ENCODE results near the gene ZNF829.

The ZNF829 gene

DNA sequence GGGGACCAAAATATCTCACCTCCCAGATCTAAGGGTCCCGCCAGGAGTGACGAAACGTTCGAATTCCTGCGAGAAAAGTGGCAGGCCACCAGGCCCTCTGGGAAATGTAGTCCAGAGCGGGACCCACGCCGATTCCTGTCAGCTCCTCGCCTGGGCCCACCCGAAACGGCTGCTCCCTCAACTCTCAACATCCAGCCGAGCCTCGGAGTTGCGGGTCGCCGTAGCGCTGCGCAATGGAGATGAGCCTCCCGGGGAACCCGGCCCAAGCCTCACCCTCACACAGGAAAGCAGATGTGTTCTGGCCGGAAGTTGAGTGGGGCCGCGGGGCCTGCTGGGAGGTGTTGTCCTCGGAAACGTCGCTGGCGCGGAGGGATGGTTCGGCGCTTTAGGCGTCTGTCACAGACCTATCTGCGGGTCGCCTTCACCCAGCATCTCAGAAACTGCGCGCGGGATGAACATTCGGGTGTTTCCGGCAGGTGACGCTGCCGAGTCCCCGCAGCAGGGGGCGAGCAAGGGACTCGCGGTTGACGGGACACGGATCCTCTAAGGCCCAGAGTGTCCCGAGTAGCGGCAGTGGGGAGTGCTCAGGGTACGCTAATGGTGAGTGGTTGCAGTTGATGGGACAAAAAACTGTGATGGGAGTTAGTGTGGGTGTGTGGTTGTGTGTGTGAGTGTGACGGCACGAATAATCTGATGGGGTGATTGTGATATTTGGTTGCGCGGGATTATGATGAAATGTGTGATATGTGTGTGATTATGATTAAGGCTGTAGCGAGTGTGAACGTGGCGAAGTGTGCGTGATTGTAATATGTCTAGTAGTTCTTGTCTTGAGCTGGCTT lies at the start of gene ZNF829, which contains the start of gene ZNF568:
TSS of gene ZNF829 (minus strand) at position 300 of the 839 bp plus-strand sequence. CDS start 1,124 bp downstream, outside the sequence.
TSS of gene ZNF568 (plus strand) at position 341 of the 839 bp plus-strand sequence. CDS start 6,439 bp downstream, outside the sequence.
- DNase-seq = no peak

GRCh38 chr19:36963280-36963679 lies 47.2 kb upstream of the ZNF829 start:
- DNase-seq = no peak

DNA sequence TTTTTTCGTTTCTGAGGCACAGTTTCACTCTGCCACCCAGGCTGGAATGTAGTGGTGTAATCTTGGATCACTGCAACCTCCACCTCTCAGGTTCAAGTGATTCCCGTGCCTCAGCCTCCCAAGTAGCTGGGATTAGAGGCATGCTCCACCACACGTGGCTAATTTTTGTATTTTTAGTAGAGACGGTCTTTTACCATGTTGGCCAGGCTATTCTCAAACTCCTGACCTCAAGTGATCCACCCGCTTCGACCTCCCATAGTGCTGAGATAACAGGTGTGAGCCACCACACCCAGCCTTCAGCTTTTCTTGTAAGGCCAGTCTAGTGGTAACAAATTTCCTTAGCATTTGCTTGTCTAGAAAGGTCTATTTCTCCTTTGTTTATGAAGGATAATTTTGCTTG lies 46.3 kb upstream of the ZNF829 start:
- no peak for DNase-seq

GRCh38 chr19:36950335-36951119 lies 34.4 kb upstream of the ZNF829 start:
- no peak for DNase-seq

- no peak for DNase-seq
These were observed 23.1 kb upstream of the ZNF829 start for GRCh38 chr19:36939153-36939552.

DNA sequence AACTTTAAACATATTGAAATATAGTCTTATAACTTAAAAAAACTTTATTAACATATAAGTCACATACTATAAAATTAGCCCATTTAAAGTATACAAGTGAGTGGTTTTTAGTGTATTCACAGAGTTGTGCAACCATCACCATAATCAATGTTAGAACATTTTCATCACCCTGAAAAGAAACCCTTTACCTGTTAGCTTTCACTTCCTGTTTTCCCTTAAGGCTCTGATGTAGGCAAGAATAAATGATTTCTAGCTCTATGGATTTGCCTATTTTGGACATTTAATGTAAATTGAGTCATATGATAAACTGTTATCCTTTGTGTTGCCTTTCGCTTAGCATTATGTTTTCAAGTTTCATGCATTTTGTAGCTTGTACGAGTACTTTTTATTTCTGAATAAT lies 15.6 kb upstream of the ZNF829 start:
- no peak for DNase-seq

GRCh38 chr19:36918090-36918489 lies 2.0 kb upstream of the ZNF829 start:
- DNase-seq = no peak

DNA sequence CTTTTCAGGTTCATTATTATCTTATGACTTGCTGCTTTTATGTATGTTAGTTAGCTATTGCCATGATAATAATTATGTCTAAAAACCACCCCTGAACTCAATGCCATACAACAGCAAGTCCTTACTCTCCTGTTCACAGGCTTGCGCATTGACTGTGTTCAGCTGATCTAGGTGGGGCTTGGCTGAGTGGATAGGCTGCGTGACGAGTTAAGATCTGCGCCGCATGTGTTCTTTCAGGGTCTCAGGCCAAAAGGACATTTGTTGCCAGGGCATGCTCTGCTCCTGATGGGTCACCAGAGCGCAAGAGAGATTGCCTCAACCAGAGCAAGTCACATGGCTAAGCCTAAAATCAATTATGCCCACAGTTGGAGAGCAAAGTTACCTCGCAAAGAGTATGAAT lies 900 bp upstream of the ZNF829 start:
- DNase-seq = no peak

DNA sequence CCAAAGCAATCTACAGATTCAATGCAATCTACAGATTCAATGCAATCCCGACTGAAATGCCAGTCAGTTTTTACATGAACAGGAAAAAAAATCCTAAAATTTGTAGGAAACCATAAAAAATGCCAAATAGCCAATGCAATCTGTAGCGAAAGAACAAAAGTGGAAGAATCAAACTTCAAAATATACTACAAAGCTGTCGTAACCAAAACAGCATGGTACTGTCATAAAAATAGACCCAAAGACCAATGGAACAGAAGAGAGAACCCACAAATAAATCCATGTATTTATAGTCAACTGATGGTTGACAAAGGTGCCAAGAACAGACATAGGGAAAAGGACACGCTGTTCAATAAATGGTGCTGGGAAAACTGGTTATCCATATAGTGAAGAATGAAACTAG lies 17.7 kb downstream of the ZNF829 start:
- DNase-seq = no peak

GRCh38 chr19:36894849-36895383 lies 21.2 kb downstream of the ZNF829 start:
- no peak for DNase-seq

DNA sequence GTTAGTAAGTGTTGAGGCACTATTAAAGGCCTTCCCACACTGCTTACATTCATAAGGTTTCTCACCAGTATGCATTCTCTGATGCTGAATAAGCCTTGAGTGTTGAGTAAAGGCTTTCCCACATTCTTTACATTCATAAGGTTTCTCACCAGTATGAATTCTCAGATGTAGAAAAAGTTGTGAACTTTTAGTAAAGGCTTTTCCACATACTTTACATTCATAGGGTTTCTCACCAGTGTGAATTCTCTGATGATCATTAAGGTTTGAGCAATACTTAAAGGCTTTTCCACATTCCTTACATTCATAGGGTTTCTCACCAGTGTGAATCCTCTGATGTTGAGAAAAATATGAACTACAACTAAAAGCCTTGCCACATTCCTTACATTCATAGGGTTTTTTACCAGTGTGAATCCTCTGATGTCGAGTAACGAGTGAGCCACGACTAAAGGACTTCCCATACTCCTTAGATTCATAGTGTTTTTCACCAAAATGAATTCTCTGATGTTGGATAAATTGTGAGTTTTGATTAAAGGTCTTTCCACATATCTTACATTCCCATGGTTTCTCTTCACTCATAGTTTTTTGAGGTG lies 24.2 kb downstream of the ZNF829 start:
- no peak for DNase-seq

DNA sequence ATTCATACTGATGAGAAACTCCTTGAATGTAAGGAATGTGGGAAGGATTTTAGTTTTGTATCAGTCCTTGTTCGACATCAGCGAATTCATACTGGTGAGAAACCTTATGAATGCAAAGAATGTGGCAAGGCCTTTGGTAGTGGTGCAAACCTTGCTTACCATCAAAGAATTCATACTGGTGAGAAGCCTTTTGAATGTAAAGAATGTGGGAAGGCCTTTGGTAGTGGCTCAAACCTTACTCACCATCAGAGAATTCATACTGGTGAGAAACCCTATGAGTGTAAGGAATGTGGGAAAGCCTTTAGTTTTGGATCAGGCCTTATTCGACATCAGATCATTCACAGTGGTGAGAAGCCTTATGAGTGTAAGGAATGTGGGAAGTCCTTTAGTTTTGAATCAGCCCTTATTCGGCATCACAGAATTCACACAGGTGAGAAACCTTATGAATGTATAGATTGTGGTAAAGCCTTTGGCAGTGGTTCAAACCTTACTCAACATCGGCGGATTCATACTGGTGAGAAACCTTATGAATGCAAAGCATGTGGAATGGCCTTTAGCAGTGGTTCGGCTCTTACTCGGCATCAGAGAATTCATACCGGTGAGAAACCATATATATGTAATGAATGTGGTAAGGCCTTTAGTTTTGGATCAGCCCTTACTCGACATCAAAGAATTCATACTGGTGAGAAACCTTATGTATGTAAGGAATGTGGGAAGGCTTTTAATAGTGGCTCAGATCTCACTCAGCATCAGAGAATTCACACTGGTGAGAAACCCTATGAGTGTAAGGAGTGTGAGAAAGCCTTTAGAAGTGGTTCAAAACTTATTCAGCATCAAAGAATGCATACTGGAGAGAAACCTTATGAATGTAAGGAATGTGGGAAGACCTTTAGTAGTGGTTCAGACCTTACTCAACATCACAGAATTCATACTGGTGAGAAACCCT lies 38.8 kb downstream of the ZNF829 start:
- DNase-seq = no peak

GRCh38 chr19:36851898-36852297 lies 64.2 kb downstream of the ZNF829 start:
- DNase-seq = no peak

DNA sequence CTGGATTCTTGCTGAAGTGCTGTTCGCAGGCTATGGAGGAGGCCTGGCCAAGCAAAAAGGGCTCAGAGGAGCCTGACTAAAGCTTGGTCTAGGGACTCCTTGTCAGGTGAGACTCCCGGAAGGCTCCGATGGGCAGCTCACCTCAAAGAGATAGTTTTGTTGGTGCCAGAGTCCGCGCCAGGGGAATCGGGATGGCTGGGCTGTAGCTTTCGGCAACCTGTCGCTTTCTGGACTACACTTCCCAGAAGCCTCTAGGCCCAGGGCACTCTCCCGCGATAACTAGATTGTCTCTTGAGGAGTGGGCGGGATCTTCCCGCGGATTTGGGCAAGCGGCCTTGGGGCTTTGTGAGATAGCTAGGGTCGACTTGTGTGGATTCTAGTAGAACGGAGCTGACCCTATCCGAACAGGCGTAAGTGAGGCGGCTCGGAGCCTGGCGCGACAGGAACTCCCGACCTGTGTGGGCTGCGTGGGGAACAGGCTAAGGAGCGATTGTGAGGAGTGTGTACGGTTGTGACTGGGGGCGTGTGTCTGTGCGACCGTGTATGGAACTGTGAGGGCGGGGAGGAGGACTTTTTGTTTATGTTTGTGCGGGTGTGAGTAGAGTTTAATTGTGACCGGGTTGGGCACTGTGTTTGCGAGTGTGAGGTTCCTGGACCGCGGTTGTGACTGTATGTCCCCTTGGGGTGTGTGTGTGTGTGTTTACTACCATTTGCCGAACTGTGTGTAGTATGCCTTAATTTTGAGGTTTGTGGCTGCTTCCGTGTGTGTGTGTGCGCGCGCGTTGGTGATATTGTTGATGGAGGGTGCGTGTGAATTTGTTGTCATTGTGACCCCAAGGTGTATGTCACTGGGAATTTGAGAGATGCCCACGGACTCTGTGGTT lies 65.3 kb downstream of the ZNF829 start, which contains the start of gene ZNF345:
TSS of gene ZNF345 (plus strand) at position 318 of the 884 bp plus-strand sequence. CDS start 25,955 bp downstream, outside the sequence.
- no peak for DNase-seq

DNA sequence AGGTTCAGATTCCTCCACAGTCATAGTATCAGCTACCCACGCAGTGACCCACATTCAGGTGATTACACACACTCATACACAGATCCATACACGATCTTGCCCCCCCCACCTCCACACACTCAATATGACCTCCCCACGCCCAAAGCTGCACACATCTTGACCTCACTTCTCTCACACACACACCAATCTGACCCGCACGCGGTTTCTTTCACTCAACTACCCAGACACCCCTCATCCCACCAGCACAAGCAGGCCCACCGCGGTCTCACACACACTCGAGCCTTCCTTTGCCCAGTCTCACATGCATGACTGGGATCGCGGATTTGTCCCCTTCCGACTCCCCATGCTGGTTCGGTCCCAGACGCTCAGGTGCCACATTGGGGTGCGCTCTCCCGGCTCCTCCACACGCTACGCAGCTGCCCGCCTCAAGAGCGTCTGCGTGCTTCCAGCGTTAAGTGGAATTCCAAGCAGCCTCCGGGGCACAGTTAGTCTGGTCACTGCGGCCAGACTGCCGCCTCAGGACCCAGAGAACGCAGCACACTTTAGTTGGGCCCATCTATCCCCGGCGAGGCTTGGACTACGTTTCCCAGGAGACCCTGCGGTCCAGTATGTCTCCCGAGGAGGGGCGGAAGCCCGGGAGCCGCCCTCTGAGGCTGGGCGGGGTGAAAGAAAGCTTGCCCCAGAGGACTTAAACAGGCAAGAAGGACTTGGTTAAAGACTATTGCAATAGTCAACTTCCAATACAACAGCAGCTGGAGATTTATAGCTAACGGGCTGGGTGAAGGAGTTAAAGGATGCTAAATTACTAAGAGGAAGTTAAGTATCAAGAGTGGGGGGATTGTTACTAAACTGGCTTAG lies 66.2 kb downstream of the ZNF829 start:
- no peak for DNase-seq

DNA sequence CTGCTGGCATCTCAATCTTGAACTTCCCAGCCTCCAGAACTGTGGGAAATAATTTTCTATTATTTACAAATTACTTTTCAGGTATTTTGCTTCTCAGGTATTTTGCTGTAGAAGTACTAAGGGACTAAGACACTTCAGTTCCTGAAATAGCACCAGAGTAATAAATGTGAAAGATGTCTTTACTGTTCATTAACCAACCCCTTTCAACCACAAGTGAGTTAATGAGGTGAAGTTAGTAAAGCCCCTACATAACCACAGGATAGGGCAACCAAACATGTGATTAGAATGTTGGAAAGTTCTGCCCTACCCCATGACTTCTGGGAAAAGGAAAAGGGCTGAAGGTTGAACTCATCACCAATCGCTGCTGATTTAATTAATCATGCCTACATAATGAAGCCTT lies 68.1 kb downstream of the ZNF829 start:
- no peak for DNase-seq

DNA sequence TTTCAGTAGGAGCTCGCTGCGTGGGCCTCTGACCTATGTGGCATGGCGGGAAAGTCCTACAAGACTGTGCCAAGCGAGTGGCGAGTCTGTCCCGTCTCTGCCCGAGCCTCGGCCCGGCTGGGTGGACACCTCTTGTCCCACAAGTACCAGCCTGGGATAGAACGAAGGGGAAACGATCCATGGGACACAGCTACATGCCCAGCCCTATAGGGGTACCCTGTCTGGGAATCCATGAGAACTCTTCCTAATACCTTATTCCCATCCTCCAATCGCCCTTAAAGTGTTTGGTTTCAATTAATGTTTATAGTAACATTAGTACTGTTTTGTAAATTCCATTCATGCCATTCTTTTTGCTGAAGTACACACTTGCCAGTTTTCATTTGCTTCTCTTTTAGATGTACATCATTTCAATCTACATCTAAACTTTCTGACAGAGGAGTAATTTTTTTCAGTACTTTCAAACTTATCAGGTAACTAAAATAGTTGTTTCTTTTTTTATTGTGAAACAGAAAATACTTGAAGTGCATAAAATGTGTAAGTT lies 77.2 kb downstream of the ZNF829 start:
- DNase-seq = no peak

Data from DMS153 (cell line).